Adipose tissue (tissue), 3 donors: ENCODE results near the gene CSTF2. TPM values are rescaled to one million over a fixed set of nuclear protein-coding genes. Genes with fewer than 3 reads are reported as not detected.
"Not testable (repeated sequence)": the region's sequence is repeated elsewhere in the genome, so short reads cannot be mapped to it uniquely, and the experiment has no call there.

Source experiments
- H3K27ac ChIP-seq: one replicate; pipeline ENCODE4 v1.5.1; 2013; ENCODE audit warnings: low read depth, low read length
- WGBS, 3 donors: extraction: QIAGEN DNeasy Blood & Tissue Kit; methylation state at CpG; one replicate each; pipeline ENCODE4 v1.1.7; 2013; 5-methylcytosine and 5-hydroxymethylcytosine counted together
- polyA plus RNA-seq, 3 donors: library from polyadenylated mRNA; stranded (reverse); fragments of 200-250 nt; gene quantifications; one replicate each; pipeline ENCODE4 v1.2.3, GENCODE V29; 2013
- donor health status: healthy with polysubstance abuse.
- donor health status: Bipolar disorder and iron deficiency.
- donor health status: healthy.

CSTF2 gene, protein sequence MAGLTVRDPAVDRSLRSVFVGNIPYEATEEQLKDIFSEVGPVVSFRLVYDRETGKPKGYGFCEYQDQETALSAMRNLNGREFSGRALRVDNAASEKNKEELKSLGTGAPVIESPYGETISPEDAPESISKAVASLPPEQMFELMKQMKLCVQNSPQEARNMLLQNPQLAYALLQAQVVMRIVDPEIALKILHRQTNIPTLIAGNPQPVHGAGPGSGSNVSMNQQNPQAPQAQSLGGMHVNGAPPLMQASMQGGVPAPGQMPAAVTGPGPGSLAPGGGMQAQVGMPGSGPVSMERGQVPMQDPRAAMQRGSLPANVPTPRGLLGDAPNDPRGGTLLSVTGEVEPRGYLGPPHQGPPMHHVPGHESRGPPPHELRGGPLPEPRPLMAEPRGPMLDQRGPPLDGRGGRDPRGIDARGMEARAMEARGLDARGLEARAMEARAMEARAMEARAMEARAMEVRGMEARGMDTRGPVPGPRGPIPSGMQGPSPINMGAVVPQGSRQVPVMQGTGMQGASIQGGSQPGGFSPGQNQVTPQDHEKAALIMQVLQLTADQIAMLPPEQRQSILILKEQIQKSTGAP
- polyA plus RNA-seq = 1 to 10 TPM; 3.1 to 6.7 (median 6.1) TPM

DNA sequence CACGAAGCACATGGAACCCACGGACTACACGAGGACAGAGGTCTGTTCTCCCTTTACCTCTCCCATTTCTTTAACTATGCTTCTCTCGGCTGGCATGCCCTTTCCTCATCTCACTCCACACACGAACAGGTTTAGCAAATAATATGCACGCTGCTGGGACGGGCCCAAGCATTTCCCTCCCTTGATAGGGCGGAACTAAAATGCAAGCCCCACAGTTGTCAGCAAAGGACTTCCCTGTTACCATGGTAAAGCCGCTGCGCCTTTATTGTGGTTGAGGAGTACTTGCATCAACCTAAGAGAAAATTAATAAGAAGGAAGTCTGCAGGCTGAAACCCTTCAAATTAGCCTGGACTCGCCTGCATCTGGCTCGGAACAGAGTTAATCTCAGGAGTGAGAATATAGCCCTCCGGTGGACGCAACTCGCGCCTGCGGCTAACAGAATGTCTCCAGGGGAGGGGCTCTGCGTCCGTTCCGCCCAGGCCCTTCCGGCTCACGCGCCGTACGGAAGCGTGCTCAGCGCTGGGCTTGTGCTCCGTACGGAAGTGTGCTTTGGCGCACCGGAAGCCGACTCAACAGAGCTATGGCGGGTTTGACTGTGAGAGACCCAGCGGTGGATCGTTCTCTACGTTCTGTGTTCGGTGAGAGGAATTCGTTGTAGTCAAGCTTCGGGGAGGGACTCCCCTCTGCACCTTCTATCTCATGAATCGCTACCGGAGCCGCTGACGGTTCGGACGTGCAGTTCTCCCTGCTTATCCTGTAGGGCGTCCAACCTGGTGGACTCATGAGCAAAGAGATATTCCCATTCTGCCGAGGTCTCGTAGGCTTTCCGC is at the start of gene CSTF2:
Gene CSTF2 (plus strand): TSS at position 555 of the 830 bp plus-strand sequence. CDS start 26 bp downstream, at position 581.
- no peak within 1 kb of the TSS for H3K27ac ChIP-seq
- 0 to 35% (median 1%) methylated on average over 46 to 49 of the region's 49 CpGs for WGBS, 3 donors

DNA sequence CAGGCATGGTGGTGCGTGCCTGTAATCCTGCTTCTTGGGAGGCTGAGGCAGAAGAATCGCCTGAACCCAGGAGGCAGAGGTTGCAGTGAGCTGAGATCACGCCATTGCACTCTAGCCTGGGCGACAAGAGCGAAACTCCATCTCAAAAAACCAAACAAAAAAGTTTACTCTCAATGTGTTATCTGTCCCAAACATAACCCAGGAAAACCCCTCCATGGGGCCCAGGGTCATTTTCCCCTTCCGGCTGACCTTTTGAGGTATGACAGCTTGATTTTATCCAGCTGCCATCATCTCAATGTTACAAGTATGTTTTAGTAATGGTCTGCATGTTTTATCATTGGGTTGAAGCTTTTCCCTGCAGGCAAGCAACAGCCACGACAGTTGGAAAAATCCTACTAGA is 23.8 kb upstream of the CSTF2 start:
- WGBS, 3 donors = 73 to 87% (median 79%) methylated on average over 7 of the region's 7 CpGs
- H3K27ac ChIP-seq = not testable (repeated sequence)

DNA sequence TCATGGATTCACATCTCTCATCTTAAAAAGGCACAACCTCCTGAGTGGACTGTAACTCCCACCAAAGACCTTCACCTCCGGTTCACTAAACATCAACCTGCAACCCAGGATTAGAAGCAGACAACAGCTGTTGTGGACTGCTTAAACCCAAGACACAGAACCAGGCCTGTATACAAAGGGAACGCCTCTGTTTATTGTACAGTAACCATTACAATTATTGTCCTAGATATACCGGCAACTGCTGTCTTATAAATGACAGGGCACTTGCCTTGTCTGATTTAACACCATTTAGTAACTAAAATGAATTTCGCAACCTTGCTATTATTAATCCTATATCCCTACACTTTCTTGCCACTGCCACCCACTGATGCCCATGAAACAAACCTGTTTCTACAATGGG is 22.8 kb upstream of the CSTF2 start:
- H3K27ac ChIP-seq = no peak overlapping the region
- WGBS, 3 donors = 86 to 93% (median 90%) methylated on average over 4 of the region's 4 CpGs

DNA sequence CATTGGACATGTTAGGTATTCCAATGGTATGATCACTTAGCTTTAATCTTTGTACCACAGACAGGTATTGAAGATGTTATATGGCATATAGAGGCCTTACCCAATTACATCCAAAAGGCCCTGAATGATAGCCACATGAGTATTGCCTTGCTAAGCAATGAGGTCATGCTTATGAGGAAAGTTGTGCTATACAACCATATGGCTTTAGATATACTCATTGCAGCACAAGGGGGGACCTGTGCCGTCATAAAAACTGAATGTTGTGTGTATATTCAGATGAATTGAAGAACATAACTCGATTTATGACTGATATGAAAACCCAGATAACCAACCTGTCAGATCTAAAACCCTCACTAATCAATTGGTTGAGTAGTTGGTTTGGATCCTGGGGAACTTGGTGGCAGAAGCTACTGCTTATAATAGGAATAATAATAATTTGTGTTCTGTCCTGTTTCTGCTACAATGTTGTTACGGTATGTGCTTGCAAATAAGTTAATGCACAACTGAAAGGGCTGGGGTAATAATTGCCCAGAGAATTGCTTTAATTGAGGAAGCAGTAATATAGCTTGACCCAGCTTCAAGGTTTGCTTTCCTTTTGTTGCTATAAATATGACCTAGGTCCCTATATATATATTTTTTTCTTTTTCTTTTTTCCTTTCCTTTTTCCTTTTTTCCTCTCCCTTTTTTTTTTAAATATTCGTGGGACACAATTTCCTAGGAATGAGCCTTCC is 21.5 kb upstream of the CSTF2 start:
- H3K27ac ChIP-seq = no peak overlapping the region
- 54 to 64% (median 57%) methylated on average over 4 of the region's 4 CpGs for WGBS, 3 donors

DNA sequence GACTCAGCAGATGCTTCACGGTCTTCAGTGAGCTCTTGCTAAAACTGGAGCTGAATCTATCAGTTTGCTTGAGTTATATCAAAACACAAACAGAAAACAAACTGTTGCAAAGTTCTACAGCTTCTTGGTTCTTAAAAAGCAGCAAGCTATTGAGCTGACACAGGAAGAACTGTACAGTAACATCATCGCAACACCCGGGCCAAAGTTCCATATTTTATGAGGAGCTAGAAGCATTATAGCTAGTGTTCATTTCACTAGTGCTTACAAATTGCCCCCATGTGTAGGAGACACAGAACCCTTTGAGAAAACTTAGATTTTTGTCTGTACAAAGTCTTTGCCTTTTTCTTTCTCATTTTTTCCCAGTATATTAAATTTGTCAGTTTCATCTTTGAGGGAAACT is 17.3 kb upstream of the CSTF2 start:
- no peak overlapping the region for H3K27ac ChIP-seq
- 74 to 82% (median 75%) methylated on average over 3 of the region's 3 CpGs for WGBS, 3 donors

DNA sequence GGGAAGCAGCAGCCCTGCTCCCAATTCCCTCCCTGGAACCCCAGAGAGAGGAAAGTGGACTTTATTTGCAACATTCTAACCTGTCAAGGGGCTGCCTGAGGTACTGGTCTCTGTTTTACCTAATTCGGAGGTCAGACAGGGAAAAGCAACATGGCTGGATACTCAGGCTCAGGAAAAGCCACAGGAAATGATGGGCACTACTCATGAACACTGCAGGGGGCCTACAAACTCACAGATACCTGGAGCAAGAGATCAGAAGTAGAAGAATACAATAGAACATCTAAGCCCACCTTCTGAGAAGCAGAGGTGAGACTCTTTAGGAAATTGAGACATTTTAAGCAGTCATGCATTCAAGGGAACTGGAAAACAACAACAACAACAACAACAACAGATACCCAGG is 15.4 kb upstream of the CSTF2 start:
- H3K27ac ChIP-seq = no peak overlapping the region
- WGBS, 3 donors = 63 to 67% (median 65%) methylated on average over 1 of the region's 1 CpG

DNA sequence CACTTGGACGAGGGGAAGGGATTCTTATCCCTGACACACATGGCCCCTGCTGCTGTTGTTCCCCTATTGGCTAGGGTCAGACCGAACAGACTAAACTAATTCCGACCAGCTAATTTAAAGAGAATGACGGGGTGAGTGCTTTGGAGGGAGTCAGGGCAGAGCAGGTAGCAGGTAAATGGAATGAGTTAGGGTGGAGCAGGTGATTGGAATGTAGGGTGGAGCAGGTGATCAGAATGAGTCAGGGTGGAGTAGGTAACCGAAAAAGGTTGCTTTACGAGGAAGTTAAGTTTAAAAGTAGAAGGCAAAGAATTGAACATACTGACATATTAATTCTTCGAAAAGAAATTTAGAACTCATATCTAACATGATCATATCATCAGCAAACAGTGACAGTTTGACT is 11.9 kb upstream of the CSTF2 start:
- H3K27ac ChIP-seq = not testable (repeated sequence)
- WGBS, 3 donors = 84 to 93% (median 89%) methylated on average over 6 to 7 of the region's 7 CpGs

DNA sequence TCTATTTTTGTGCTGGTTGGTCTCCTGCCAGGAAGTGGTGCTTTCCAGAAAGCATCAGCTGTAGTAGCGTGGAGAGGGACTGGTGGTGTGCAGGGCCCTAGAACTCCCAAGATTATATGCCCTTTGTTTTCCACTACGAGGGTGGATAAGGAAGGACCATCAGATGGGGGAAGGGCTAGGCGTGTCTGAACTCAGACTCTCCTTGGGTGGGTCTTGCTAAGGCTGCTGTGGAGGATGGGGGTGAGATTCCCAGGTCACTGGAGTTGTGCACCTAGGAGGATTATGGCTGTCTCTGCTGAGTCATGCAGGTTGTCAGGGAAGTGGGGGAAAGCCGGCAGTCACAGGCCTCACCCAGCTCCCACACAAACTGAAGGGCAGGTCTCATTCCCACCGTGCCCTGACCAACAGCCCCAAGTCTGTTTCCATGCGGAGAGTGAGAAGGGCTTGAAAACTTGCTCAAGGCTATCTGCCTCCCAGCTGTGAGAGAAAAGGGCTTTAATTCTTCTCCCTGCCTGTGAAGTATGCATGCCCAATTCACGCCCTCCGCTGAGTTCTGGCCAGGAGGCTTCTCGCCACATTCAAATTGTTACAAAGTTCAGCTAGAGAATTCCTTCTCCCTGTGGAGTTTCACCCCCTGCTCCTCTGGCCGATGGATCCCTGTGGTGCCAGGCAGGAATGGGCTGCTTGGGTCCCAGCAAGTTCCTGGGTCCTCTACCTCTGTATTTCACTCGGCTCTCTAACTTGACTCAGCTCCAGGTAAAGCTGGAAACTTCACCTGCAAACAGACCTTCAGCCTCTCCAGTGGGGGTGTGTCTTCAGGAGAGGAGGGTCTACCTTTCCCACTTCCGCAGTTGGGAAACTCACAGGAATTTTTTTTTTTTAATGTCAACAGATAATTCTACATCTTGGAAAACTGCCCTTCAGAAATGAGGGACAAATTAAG is 7.7 kb upstream of the CSTF2 start:
- WGBS, 3 donors = 32 to 51% (median 49%) methylated on average over 12 of the region's 12 CpGs
- H3K27ac ChIP-seq = no peak overlapping the region

DNA sequence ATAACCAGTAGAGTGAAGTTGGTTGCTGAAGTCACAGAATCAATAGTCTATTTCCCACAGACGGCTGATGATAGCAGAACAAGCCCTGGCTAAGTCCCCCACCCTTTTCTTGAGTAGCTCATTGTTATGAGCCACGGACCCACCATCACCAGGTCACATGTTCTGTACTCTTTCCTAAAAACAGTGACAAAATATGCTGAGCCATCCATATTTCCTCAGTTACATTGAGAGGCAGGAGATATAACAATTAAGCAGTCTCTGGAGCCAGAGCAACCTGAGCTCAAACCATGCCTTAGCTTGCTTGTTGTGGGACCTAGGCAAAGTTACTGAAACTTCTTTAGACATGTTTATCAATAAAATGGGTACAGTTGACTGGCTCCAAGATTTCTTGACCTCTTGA is 2.9 kb upstream of the CSTF2 start:
- no peak overlapping the region for H3K27ac ChIP-seq
- 44 to 72% (median 59%) methylated on average over 2 of the region's 2 CpGs for WGBS, 3 donors

DNA sequence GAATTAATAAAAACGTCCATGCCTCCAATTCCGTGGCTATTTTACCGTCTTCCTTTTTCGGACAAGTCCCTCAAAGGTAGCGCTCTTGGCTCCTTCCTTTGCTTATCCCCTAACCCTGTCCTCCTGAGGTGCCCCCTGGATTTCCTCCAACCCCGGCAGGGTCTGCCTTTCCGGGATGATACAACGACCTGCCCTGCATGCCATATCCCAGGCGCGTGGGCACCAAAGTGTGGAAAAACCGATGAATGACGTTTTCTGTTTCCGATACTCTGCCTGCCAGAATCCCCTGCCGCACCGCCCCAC is 706 bp upstream of the CSTF2 start:
- WGBS, 3 donors = 3 to 42% (median 10%) methylated on average over 13 to 15 of the region's 15 CpGs
- H3K27ac ChIP-seq = no peak overlapping the region

DNA sequence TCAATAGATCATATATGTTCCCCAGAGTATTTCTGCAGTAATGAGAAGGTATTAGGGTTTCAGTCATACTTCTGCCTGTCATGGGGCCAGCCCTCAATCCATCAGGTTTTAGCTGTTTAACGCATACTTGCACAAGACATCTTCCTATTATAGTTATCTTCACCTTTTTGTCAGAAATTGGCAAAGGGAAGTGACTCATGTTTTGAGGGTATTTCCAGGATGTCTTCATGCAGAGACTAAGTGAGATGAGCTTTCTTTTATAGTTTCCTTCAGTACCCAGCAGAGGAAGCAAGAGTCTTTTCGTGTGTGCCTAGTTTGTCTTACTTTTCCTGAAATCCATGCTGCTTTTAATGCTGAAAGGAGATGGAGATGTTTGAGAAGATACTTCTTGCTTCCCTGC is 9.5 kb downstream of the CSTF2 start:
- no peak overlapping the region for H3K27ac ChIP-seq
- 27 to 83% (median 56%) methylated on average over 2 of the region's 2 CpGs for WGBS, 3 donors

DNA sequence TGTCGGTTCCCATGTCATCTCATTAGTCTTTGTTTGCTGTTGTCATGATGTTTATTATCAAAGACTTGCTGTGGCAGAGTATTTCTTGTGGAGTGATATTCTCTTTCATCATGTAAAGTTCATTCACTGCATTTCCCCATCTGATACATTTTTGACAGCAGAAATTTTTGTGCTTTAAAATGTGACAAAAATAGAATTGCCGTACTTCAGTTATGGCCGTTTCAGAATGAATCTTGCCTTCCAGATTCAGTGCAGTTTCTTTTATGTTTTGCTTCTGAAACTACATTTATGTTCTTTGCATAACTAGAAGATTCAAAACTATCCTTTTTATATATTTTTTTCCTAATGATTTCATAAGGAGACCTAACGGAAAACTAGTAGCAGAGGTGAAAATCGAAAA is 10.0 kb downstream of the CSTF2 start:
- 81 to 93% (median 88%) methylated on average over 5 of the region's 5 CpGs for WGBS, 3 donors
- H3K27ac ChIP-seq = no peak overlapping the region

DNA sequence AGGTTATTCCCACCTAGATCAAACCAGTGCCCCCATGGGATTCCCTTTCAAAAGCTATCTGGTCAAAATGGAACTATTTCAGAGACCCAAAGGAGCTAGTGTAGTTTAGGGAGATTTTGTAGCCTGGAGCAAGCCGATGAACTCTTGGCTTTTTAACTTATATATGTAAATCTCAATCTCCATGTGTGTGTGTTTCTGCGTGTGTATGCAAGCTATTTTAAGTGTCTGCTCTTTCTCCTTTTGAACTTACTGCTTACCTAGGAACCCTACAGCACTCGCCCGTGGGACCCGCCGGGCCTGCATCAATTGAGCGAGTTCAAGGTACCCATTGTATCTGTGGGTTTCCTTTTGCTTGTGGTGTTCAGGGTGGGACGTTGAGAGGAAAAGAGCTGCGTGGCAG is 10.4 kb downstream of the CSTF2 start:
- no peak overlapping the region for H3K27ac ChIP-seq
- WGBS, 3 donors = 87 to 94% (median 91%) methylated on average over 9 of the region's 9 CpGs

DNA sequence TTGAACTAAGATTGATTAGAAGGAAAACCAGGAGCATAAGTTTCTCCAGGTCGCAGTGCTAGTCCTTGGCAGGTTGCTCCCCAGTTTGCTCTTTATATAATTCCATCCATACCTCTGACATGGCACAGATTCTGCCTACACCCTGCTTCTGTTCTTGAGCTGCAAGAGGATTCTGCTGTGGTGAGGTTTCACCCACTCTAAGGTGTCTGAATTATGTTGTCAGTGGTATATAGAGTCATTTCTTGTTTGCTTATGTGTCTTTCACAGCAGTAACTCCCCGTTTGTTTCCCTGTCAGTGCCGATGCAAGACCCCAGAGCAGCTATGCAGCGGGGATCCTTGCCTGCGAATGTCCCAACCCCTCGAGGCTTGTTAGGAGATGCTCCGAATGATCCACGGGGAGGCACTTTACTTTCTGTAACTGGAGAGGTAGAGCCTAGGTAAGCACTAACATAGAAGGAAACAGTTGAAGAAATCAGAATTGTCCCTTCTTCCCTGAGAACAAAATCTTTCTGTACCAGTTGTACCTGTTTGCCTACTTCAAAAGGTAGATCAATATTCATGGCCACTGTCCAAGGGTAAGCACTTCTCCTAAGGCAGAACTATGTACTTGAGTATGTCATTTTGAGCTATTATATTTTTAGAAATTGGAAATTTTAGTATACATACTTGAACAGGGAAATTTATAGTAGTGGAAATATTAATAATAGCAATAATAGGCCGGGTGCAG is 11.2 kb downstream of the CSTF2 start:
- no peak overlapping the region for H3K27ac ChIP-seq
- 64 to 96% (median 87%) methylated on average over 9 of the region's 9 CpGs for WGBS, 3 donors

DNA sequence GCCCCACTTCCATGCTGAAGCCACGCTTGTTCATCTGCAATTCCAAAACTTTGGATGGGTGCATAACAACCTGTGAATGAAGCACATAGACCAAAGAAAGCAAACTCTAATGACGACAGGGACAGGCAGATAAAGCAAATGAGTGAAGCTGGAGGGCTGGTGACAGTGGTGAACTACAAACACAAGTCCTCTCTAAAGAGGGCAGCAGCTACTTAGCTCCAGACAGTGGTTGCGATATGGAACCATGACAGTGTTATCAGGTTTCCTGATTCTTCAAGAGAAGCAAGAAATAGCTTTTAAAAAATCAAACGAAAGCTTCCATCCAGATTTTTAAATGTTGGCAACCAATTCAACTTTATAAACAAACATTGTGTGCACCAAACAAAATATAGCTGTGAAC is 30.1 kb downstream of the CSTF2 start:
- 63 to 74% (median 70%) methylated on average over 4 of the region's 4 CpGs for WGBS, 3 donors
- H3K27ac ChIP-seq = no peak overlapping the region

DNA sequence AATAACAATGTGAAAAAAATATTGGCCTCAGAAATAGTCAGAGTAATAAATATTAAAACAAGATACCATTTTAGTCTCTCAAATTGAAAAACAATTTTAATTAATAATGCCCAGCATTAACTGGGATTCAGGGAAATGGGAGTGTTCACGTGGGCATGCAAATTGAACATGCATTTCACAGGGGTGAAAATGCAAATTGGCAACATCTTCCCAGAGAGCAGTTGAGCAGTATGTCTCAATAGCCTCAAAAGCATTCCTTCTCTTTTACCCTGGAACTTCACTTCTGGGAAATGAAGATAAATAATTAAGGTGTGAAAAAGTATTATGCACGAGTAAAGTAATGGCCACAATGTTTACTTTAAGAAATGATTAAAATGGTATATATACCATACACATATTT is 32.6 kb downstream of the CSTF2 start:
- H3K27ac ChIP-seq = no peak overlapping the region
- WGBS, 3 donors = 44 to 50% (median 47%) methylated on average over 2 of the region's 2 CpGs

DNA sequence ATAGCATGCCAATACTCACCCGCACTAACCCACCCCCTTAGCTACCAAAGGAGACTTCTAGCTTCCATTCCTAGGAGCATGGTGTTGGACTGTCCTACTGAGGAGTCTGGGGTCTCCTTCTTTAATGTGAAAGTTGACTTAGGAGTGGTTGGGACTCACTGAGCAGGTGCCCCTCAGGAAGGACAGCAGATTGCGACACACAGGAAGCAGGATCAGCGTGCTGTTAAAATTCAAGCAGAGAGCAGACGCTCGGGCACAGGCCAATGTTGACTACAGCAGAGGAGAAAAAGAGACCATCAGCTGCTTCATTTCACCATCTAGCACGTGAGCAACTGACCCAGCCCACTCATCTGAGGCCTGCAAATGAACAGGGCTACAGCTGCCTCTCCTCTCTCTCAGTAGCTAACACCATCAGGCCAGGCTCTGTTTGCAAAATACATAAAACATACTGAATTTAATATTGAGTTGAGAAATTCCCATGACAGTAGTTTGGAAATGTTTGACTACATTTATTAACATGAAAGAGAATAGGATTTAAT is 43.2 kb downstream of the CSTF2 start:
- WGBS, 3 donors = 43 to 49% (median 45%) methylated on average over 6 of the region's 6 CpGs
- H3K27ac ChIP-seq = no peak overlapping the region
